ENCODE measurements around the gene FBXO36.

DNA sequence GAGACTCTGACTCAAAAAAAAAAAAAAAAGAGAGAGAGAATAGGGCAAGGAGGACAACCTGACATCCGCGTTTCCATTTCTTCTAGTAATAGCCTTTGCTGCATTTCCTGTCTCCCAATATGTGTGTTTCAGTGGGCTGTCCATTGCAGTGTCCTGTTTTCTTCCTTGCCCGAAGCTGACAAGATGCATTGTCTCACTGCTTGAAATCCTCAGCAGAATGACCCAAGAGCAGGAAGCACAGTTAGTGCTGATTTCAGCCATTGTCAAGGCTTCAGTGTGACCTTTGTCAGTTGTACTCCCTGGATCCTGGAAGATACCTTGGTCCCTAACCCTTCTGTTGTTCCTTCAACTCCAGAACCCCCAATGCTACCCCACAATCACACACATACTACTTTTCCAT is 75.3 kb downstream of the FBXO36 start:
- no peak for TF ChIP-seq ZNF302 (CRISPR knock-in tag; IDR thresholded peaks at IDR 0.05)
- TF ChIP-seq NFE2L2 (conservative IDR thresholded peaks at IDR 0.05; ENCODE audit: low read length), result no peak
- TF ChIP-seq JUNB (IDR thresholded peaks at IDR 0.05), result no peak
- no peak for TF ChIP-seq CTCF (IDR thresholded peaks at IDR 0.05)
- TF ChIP-seq POLR2A (IDR thresholded peaks at IDR 0.05; ENCODE audit: low read length), result no peak
- TF ChIP-seq RAD21 (conservative IDR thresholded peaks at IDR 0.05 in 1 of 2, IDR thresholded peaks at IDR 0.05 in 1 of 2), result no peak
- TF ChIP-seq, protein P1, sequence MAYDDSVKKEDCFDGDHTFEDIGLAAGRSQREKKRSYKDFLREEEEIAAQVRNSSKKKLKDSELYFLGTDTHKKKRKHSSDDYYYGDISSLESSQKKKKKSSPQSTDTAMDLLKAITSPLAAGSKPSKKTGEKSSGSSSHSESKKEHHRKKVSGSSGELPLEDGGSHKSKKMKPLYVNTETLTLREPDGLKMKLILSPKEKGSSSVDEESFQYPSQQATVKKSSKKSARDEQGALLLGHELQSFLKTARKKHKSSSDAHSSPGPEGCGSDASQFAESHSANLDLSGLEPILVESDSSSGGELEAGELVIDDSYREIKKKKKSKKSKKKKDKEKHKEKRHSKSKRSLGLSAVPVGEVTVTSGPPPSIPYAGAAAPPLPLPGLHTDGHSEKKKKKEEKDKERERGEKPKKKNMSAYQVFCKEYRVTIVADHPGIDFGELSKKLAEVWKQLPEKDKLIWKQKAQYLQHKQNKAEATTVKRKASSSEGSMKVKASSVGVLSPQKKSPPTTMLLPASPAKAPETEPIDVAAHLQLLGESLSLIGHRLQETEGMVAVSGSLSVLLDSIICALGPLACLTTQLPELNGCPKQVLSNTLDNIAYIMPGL (CRISPR knock-in tag; IDR thresholded peaks at IDR 0.05; ENCODE audit: borderline replicate concordance), result no peak
- no peak for TF ChIP-seq MYC (IDR thresholded peaks at IDR 0.05; ENCODE audit: borderline replicate concordance, low read length)
- TF ChIP-seq EHF (CRISPR knock-in tag; IDR thresholded peaks at IDR 0.05), result no peak
- TF ChIP-seq RNF2 (IDR thresholded peaks at IDR 0.05; ENCODE audit: borderline replicate concordance, low read depth), result no peak
- TF ChIP-seq NPAS2 (CRISPR knock-in tag; IDR thresholded peaks at IDR 0.05; ENCODE audit: borderline replicate concordance), result no peak
- TF ChIP-seq BHLHE40 (IDR thresholded peaks at IDR 0.05; ENCODE audit: low read depth, low read length), result no peak
- TF ChIP-seq CEBPB (IDR thresholded peaks at IDR 0.05), result no peak
- TF ChIP-seq EP300 (IDR thresholded peaks at IDR 0.05), result no peak

Data from A549 (cell line).